Stimulated activated CD8-positive, alpha-beta memory T cell treated with anti-CD3 and anti-CD28 coated beads, Interleukin-7, amount 100 ng/mL, for 24 hours (primary cell): ENCODE results near the gene TMTC2.
"Not testable (repeated sequence)": the region's sequence is repeated elsewhere in the genome, so short reads cannot be mapped to it uniquely, and the experiment has no call there.

Source experiments
- DNase-seq: peaks from one replicate; pipeline ENCODE4 v3.0.0-alpha.2; 2020; ENCODE audit warnings: low read depth

Gene TMTC2

GRCh38 chr12:82793751-82794281 lies 107.1 kb downstream of the TMTC2 start:
- DNase-seq: no peak

DNA sequence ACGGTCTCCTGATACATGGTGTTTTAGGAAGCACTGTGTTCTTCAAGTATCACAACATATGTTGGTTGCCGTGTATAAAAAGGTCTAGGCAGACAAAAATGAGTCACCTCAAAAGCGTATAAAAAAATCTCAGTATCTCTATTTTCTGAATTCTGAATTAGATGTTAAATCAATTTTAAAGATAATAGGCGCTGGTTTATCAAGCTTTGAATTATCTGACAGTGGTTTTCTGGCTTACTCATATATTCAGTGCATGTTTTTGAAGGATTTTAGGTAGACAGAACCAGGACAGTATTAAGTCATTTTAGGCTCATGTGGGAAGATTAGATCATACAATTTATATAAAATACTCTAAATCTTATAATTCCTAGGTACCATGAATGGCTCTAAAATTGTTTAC lies 110.8 kb downstream of the TMTC2 start:
- DNase-seq: no peak

DNA sequence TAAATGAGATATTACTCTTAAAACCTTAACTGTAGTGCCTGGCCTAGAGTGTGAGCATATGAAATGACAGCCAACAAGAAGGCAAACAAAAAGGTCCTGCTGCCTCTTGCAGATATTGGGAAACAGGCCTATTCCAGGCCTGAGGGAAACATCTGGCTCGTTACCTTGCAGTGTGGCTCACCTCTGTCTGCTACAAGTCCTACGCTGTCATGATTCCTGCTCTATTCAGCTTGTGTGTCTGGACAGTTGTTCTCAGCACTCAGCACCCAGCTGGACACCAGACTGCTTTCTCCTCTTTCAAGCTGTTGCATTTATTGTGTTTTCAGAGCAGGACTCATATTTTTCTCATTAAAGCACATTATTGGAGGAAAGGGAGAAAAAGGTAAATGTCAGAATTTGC lies 113.5 kb downstream of the TMTC2 start:
- DNase-seq: no peak

DNA sequence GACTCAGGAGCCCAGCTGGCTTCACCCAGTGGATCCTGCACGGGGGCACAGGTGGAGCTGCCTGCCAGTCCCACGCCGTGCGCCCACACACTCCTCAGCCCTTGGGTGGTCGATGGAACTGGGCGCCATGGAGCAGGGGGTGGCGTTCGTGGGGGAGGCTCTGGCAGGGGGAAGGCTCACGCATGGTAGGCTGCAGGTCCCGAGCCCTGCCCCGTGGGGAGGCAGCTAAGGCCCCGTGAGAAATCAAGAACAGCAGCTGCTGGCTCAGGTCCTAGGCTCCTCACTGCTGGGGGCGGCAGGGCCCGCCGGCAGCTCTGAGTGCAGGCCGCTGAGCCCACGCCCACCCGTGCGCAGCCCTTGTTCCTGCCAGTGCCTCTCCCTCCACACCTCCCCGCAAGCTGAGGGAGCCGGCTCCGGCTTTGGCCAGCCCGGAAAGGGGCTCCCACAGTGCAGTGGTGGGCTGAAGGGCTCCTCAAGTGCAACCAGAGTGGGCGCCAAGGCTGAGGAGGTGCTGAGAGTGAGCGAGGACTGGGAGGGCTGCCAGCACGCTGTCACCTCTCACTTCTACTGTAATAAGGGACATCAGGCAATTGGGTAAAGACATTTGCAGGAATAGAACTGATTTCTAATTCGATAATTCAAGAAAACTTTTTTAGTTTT lies 115.4 kb downstream of the TMTC2 start:
- DNase-seq: no peak

GRCh38 chr12:82803201-82803600 lies 116.5 kb downstream of the TMTC2 start:
- no peak for DNase-seq

DNA sequence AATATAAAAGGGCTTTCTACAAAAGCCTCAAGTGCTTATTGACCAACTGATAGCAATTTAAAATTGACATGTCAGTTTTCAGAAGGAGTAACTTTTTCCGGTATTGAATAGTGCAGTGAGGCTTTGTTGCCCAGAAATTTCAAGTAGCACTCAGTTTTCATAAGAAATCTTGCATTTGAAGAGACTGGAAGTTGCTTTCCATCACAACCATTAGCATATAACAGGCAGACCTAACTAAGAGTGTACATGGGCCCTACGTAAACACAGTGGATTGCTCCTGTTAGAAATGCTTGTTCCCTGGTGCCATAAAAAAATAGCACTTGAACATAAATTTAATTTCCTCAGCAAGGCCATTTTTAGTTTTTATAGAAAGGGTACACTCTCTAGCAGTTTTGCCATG lies 117.9 kb downstream of the TMTC2 start:
- DNase-seq: no peak

GRCh38 chr12:82805004-82805403 lies 118.3 kb downstream of the TMTC2 start:
- not testable (repeated sequence) for DNase-seq

DNA sequence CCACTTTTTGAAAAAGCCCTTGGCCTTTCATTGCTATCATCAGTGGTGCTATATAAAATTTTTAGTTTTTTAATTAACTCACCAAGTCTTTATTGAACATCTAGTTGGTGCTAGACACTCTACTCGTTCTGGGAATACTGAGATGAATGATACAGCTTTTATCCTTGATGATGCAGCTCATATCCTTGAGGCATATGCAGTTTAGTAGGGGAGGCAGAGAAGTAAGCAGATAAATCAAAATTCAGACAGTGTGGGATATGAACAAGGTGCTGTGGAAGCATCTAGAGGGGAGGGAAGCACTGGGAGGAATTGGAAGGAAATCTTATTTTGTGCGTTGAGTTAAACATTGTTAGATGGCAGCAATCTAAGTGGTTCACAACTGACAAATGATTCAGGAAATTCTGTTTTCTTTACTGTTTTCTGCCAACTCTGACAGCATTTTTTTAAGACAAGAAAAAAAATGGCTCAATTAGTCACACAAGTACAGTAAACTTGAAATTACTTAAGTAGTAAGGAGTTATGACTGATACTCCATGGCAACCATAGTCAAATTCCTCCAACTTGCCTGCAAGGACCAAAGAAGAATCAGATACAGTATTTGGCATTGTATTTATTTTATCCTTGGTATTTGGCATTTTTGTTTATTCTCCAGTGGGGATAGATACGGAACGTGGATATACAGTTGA lies 119.2 kb downstream of the TMTC2 start:
- DNase-seq: no peak

- no peak for DNase-seq
These were observed 120.5 kb downstream of the TMTC2 start for GRCh38 chr12:82807132-82807737.

DNA sequence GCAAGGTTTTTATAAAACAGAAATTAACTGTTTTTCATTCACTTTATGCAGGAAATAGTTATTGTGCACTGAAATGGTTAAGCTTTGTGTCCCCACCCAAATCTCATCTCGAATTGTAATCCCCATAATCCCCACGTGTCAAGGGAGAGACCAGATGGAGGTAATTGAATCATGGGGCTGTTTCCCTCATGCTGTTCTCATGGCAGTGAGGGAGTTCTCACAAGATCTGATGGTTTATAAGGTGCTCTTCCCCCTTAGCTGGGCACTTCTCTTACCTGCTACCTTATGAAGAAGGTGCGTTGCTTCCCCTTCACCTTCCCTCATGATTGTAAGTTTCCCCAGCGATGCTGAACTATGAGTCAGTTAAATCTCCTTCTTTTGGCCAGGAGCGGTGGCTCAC lies 123.9 kb downstream of the TMTC2 start:
- DNase-seq: no peak

DNA sequence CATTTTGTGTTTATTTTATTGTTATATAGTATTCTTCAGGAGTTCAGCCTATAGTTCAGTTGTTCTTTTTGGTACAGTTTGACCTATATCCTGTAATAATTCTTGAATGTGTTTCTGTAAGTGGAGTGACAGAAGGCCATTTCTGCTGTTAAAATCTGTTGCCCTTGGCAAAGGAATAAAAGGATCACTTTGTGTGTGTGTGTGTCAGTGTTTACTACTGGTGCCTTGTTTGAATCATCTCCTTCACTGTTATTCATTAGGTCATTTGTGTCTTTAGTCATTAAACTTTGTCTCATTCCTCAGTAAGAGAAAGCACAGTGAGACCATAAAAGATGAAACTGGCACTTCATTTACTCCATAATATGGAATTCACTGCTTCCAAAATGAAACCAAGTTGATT lies 130.7 kb downstream of the TMTC2 start:
- DNase-seq: no peak

GRCh38 chr12:82818271-82819035 lies 131.7 kb downstream of the TMTC2 start:
- no peak for DNase-seq

- DNase-seq: no peak
These were observed 139.8 kb downstream of the TMTC2 start for GRCh38 chr12:82826505-82826904.

- DNase-seq: no peak
These were observed 145.4 kb downstream of the TMTC2 start for GRCh38 chr12:82832096-82832495.

DNA sequence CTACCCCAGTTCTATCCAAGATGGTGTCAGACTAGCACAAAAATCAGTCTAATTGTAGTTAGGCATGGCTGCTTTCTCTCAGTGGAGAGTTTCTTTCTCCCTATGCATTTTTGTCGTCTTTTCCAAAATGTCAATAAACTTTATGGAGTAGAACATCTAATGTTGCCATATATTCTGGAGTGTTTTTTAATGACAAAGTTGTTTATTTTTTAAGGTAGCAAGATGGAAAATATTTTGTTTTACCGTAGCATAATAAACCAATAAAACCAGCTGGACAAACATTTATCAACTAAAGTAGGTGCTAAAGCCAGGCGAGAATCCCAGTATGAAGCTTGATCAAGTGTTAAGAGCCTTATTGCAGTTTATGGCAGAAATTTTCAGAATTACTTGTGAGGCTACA lies 146.3 kb downstream of the TMTC2 start:
- no peak for DNase-seq

DNA sequence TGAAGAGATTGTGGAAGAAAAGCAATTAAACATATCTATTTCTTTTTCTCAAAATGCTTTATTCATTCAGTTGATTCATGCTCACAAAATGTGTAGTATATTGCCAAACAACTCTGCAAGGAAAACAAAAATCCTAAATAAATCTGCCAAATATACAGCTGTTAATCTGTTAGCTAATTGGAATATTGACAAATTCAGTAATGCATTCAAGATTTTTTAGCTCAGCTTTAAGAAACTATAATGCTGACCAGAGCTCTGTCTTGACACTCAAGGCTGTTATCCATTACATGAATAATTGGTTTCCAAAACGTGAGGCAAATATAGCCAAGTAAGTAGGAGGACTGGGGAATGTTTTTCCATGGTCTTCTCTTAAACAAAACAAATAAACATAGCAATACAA lies 146.8 kb downstream of the TMTC2 start:
- DNase-seq: no peak

- no peak for DNase-seq
These were observed 148.5 kb downstream of the TMTC2 start for GRCh38 chr12:82835217-82835616.

GRCh38 chr12:82838131-82838551 lies 151.4 kb downstream of the TMTC2 start:
- DNase-seq: no peak

DNA sequence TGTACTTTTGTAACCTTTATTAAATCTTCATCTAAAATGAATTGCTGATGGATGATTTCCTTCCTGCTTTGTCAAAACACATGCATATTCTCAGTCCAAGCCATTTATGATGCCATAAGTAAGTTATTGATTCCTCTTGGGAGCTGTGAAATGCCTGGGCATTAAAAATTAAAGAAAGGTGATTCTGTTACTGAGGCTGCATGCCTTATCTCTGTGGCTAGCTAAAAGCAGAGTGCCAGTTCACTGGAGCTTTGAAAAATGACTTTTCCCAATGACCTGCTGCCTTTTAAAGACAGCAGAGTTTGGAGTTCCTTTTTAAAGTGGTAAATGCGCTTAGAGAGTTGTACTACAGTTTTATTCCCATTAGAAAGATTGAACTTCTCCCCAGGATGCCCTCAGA lies 152.1 kb downstream of the TMTC2 start:
- DNase-seq: no peak

GRCh38 chr12:82839796-82840195 lies 153.1 kb downstream of the TMTC2 start:
- DNase-seq: no peak

- DNase-seq: no peak
These were observed 154.8 kb downstream of the TMTC2 start for GRCh38 chr12:82841487-82841904.

- DNase-seq: no peak
These were observed 155.8 kb downstream of the TMTC2 start for GRCh38 chr12:82842480-82842879.
